B cell (primary cell): ENCODE results near the gene KLHL17. TPM values are rescaled to one million over a fixed set of nuclear protein-coding genes. Genes with fewer than 3 reads are reported as not detected.
A peak's percentile ranks its signal among the peaks of the same experiment; 100 is the strongest.

ENCODE experiments used
- ATAC-seq: fragments of 200-7000 bp; cut with Tn5 transposase; one replicate; pipeline ENCODE4 v1.10.0; 2021; ENCODE audit warnings: low read depth, mild to moderate bottlenecking, moderate number of reproducible peaks, moderate library complexity
- CTCF ChIA-PET: fragments of 350-600 bp; sonication (Branson Sonifier 250); formaldehyde crosslinking; loops from one replicate; lab custom pipeline; 2021; ENCODE audit warnings: antibody characterized with exemption, inconsistent platforms; lab: Charles Lee
- POLR2A ChIA-PET: fragments of 350-600 bp; sonication (Branson Sonifier 250); formaldehyde crosslinking; loops from one replicate; lab custom pipeline; 2021; ENCODE audit warnings: antibody characterized with exemption; lab: Charles Lee
- DNase-seq: peaks from one replicate; pipeline ENCODE4 v3.0.0; 2013
- H2AFZ ChIP-seq: 2 replicates; pipeline ENCODE4 v1.6.1; 2012; ENCODE audit warnings: mild to moderate bottlenecking, low read depth, low read length; ENCODE audit not compliant: insufficient read depth, poor library complexity, severe bottlenecking
- H3K27ac ChIP-seq, 2 donors: 1 replicate in 1 of 2; 2 replicates in 1 of 2; pipeline ENCODE4 v1.5.1; 2012 to 2013; ENCODE audit warnings: low read length in 2 of 2, mild to moderate bottlenecking in 2 of 2, moderate library complexity in 1 of 2
- H3K27me3 ChIP-seq, 4 experiments: fragments of 200-600 bp in 1 of 4; sonication (generic) in 1 of 4; replicated peaks in 1 of 4; 1 replicate in 2 of 4; 2 replicates in 2 of 4; pipeline versions ENCODE4 v1.6.1 to v1.7.0; 2013 to 2016; ENCODE audit warnings: low read length in 3 of 4, mild to moderate bottlenecking in 2 of 4, mixed read lengths in 1 of 4, moderate library complexity in 1 of 4; ENCODE audit not compliant: insufficient read depth in 4 of 4, control insufficient read depth in 3 of 4; ENCODE audit errors: control extremely low read depth in 1 of 4
- H3K36me3 ChIP-seq, 2 experiments: replicated peaks in 1 of 2; 1 replicate in 1 of 2; 2 replicates in 1 of 2; pipeline versions ENCODE4 v1.6.1 to v1.7.1; 2013; ENCODE audit warnings: low read length in 1 of 2; ENCODE audit not compliant: insufficient read depth in 2 of 2, control insufficient read depth in 1 of 2; ENCODE audit errors: control extremely low read depth in 1 of 2, extremely low read depth in 1 of 2
- H3K4me1 ChIP-seq, 2 donors: fragments of 200-600 bp in 1 of 2; sonication (generic) in 1 of 2; 1 replicate in 1 of 2; 2 replicates in 1 of 2; pipeline versions ENCODE4 v1.5.1 to v1.6.1; 2013 to 2017; ENCODE audit warnings: low read length in 2 of 2; ENCODE audit not compliant: control insufficient read depth in 2 of 2, insufficient read depth in 2 of 2
- H3K4me2 ChIP-seq: replicated peaks from 2 replicates; pipeline ENCODE3; 2012; ENCODE audit warnings: mild to moderate bottlenecking, low read depth, low read length; ENCODE audit not compliant: poor library complexity, severe bottlenecking
- H3K4me3 ChIP-seq, 5 experiments: fragments of 200-600 bp in 1 of 5; sonication (generic) in 1 of 5; 1 replicate in 3 of 5; 2 replicates in 2 of 5; pipeline versions ENCODE4 v1.5.1 to v1.7.0; 2011 to 2016; ENCODE audit warnings: low read length in 4 of 5, mild to moderate bottlenecking in 4 of 5, low read depth in 2 of 5, control low read depth in 1 of 5, moderate library complexity in 1 of 5; ENCODE audit not compliant: insufficient read depth in 1 of 5; ENCODE audit errors: control extremely low read depth in 1 of 5, extremely low read depth in 1 of 5
- H3K79me2 ChIP-seq: fragments of 200-600 bp; sonication (generic); one replicate; pipeline ENCODE4 v1.6.0; 2016; ENCODE audit warnings: low read length; ENCODE audit not compliant: control insufficient read depth, insufficient read depth
- H3K9ac ChIP-seq: fragments of 200-600 bp; sonication (generic); 2 replicates; pipeline ENCODE4 v1.6.1; 2017; ENCODE audit warnings: mild to moderate bottlenecking, low read length, moderate library complexity
- H3K9me3 ChIP-seq, 3 donors: one replicate each; pipeline versions ENCODE4 v1.6.1 to v1.7.1; 2013; ENCODE audit warnings: low read length in 2 of 3; ENCODE audit not compliant: control insufficient read depth in 2 of 3, insufficient read depth in 1 of 3; ENCODE audit errors: control extremely low read depth in 1 of 3
- H4K20me1 ChIP-seq: 2 replicates; pipeline ENCODE4 v1.6.0; 2012; ENCODE audit warnings: mild to moderate bottlenecking, low read length; ENCODE audit not compliant: insufficient read depth, control insufficient read depth, poor library complexity, severe bottlenecking
- H3K27ac Mint-ChIP-seq: one replicate; pipeline ENCODE4 v1.8.0; 2021; ENCODE audit warnings: mixed read lengths
- H3K27me3 Mint-ChIP-seq: one replicate; pipeline ENCODE4 v1.8.0; 2021; ENCODE audit warnings: mixed read lengths
- H3K4me1 Mint-ChIP-seq: one replicate; pipeline ENCODE4 v1.8.0; 2021; ENCODE audit warnings: mixed read lengths
- H3K4me3 Mint-ChIP-seq: one replicate; pipeline ENCODE4 v1.8.0; 2021; ENCODE audit warnings: mixed read lengths
- H3K9me3 Mint-ChIP-seq: one replicate; pipeline ENCODE4 v1.8.0; 2022; ENCODE audit warnings: mixed read lengths; ENCODE audit not compliant: insufficient read depth
- CTCF ChIP-seq: fragments of 200-600 bp; IDR thresholded peaks from one replicate; pipeline ENCODE4 v1.8.0; 2022; ENCODE audit warnings: antibody characterized with exemption, mild to moderate bottlenecking
- EZH2 ChIP-seq: IDR thresholded peaks from 2 replicates; pipeline ENCODE4 v1.6.1; 2012; ENCODE audit warnings: borderline replicate concordance, low read depth, mild to moderate bottlenecking, moderate library complexity, low read length; ENCODE audit not compliant: insufficient read depth, poor library complexity, severe bottlenecking
- WGBS: methylation state at CpG from one replicate; pipeline ENCODE4 v1.1.5; 2013; ENCODE audit warnings: missing lambda C conversion rate; ENCODE audit not compliant: insufficient coverage; 5-methylcytosine and 5-hydroxymethylcytosine counted together
- intact Hi-C: fragments of 100-400 bp; cut with micrococcal nuclease; formaldehyde crosslinking; loops from one replicate; pipeline ENCODE4 v1.10.0; 2022
- polyA plus RNA-seq: library from polyadenylated mRNA; depleted of rRNA; stranded (reverse); fragments of >200 nt; gene quantifications from 2 replicates; pipeline ENCODE4 v1.2.3, GENCODE V29; 2012
- total RNA-seq, 2 donors: library from RNA; stranded (reverse); fragments of 120-200 nt in 1 of 2; gene quantifications; 1 replicate in 1 of 2; 2 replicates in 1 of 2; pipeline versions ENCODE4 v1.2.3 to v1.2.4, GENCODE V29; 2013 to 2022

KLHL17 gene
- total and polyA plus RNA-seq, 2 donors (not counting 1 experiment from before 2014, with no cell fraction given) = 30.1 to 57.5 TPM

- 21% methylated on average over 23 of the region's 29 CpGs for WGBS
- Histone ChIP-seq H3K27ac (no peak overlapping the region), H3K36me3 (no peaks in the 10 kb centered on the region), H3K4me3 (no peak overlapping the region), H3K4me1 (peaks cover 0 to 3% of the 10 kb centered on the region in 2 donors), H3K9me3 (no peaks in the 10 kb centered on the region), H3K4me2 (peak overlapping the region; percentile 33), H2AFZ (no peak overlapping the region), H3K9ac (no peak overlapping the region), H4K20me1 (no peaks in the 10 kb centered on the region), H3K79me2 (no peaks in the 10 kb centered on the region), H3K27me3 (peaks cover 0 to 22% (median 0%) of the 10 kb centered on the region in 4 experiments)
- Mint-ChIP-seq H3K4me3 (no peak overlapping the region), H3K27me3 (peaks cover 38% of the 10 kb centered on the region), H3K9me3 (no peaks in the 10 kb centered on the region), H3K27ac (no peak overlapping the region), H3K4me1 (no peaks in the 10 kb centered on the region)
- ATAC-seq (peak; percentile 95), DNase-seq (peak; percentile 73)
- CTCF ChIA-PET = interaction anchor here (0.6 to 3.8 kb wide), 23 partner anchors 10 to 457 kb away, joined by 3 to 32 read pairs (median 5); partner anchors contain the start of genes AGRN, CCNL2, ISG15 and PLEKHN1
- TF ChIP-seq CTCF = peak; percentile 90
- TF ChIP-seq EZH2 = no peak
- POLR2A ChIA-PET = interaction anchor here (0.8 kb wide), 1 partner anchor 80 kb away, joined by 3 read pairs; no protein-coding TSS in a partner anchor
- intact Hi-C loops = loop anchor here (2.0 kb wide), 1 partner anchor 307 kb away; no protein-coding TSS in a partner anchor
Observed at GRCh38 chr1:983798-984475, 23.6 kb downstream of the KLHL17 start.

GRCh38 chr1:984476-984814 is 24.1 kb downstream of the KLHL17 start:
- DNase-seq (no peak), ATAC-seq (no peak)
- H3K4me3 ChIP-seq = no peak overlapping the region
- no peak overlapping the region for H3K9ac ChIP-seq
- Mint-ChIP-seq H3K4me1 (no peaks in the 10 kb centered on the region), H3K9me3 (no peaks in the 10 kb centered on the region), H3K27ac (no peak overlapping the region), H3K27me3 (peaks cover 38% of the 10 kb centered on the region), H3K4me3 (no peak overlapping the region)
- H3K4me2 ChIP-seq = peak overlapping the region; percentile 33
- POLR2A ChIA-PET = no interaction called here
- H3K27me3 ChIP-seq = peaks cover 0 to 22% (median 0%) of the 10 kb centered on the region in 4 experiments
- WGBS = 17% methylated on average over 2 of the region's 12 CpGs
- H4K20me1 ChIP-seq = no peaks in the 10 kb centered on the region
- TF ChIP-seq CTCF = peak; percentile 68
- TF ChIP-seq EZH2 = no peak
- H3K4me1 ChIP-seq = peaks cover 0 to 3% of the 10 kb centered on the region in 2 donors
- no peak overlapping the region for H2AFZ ChIP-seq
- H3K79me2 ChIP-seq = no peaks in the 10 kb centered on the region
- intact Hi-C loops = loop anchor here (2.0 kb wide), 1 partner anchor 306 kb away; no protein-coding TSS in a partner anchor
- no peaks in the 10 kb centered on the region for H3K9me3 ChIP-seq
- CTCF ChIA-PET = interaction anchor here (0.7 to 3.8 kb wide), 22 partner anchors 9 to 456 kb away, joined by 3 to 32 read pairs (median 6); partner anchors contain the start of genes CCNL2, HES4, ISG15 and PLEKHN1
- no peak overlapping the region for H3K27ac ChIP-seq
- H3K36me3 ChIP-seq = no peaks in the 10 kb centered on the region
